Right atrium auricular region (tissue), 2 donors: ENCODE data around the gene PLEKHA7. TPM values are rescaled to one million over a fixed set of nuclear protein-coding genes. Genes with fewer than 3 reads are reported as not detected.

Experiments used
- DNase-seq: peaks from one replicate; pipeline ENCODE4 v3.0.0-alpha.2; 2019; ENCODE audit warnings: low spot score
- H3K27ac ChIP-seq, 2 donors: fragments of 200-600 bp; sonication (generic); 1 replicate in 1 of 2; 2 replicates in 1 of 2; pipeline ENCODE4 v1.5.1; 2016 to 2019
- H3K27me3 ChIP-seq, 2 donors: fragments of 200-600 bp; sonication (generic); one replicate each; pipeline versions ENCODE4 v1.5.1 to v1.6.0; 2017 to 2019
- H3K36me3 ChIP-seq: fragments of 200-600 bp; sonication (generic); one replicate; pipeline ENCODE4 v1.5.1; 2016
- H3K4me1 ChIP-seq, 2 donors: fragments of 200-600 bp; sonication (generic); one replicate each; pipeline versions ENCODE4 v1.5.1 to v1.6.0; 2017 to 2019
- H3K4me3 ChIP-seq, 2 donors: fragments of 200-600 bp; sonication (generic); 1 replicate in 1 of 2; 2 replicates in 1 of 2; pipeline ENCODE4 v1.5.1; 2017 to 2019; ENCODE audit warnings: mild to moderate bottlenecking in 1 of 2, moderate library complexity in 1 of 2
- H3K9me3 ChIP-seq, 2 donors: fragments of 200-600 bp; sonication (generic); one replicate each; pipeline ENCODE4 v1.5.1; 2019
- CTCF ChIP-seq, 2 donors: fragments of 200-600 bp; sonication (generic); IDR thresholded peaks; one replicate each; pipeline ENCODE4 v1.5.1; 2019; ENCODE audit warnings: antibody characterized with exemption in 2 of 2
- total RNA-seq, 2 donors: library from RNA; depleted of rRNA; stranded (reverse); fragments of >200 nt; gene quantifications; one replicate each; pipeline ENCODE4 v1.1.0, GENCODE V29; 2016

PLEKHA7 gene
- total RNA-seq, 2 donors from 2014 or later = 18.8 to 24.6 TPM

GRCh38 chr11:16902182-16902581 lies 112.0 kb downstream of the PLEKHA7 start:
- Histone ChIP-seq H3K4me3 (no peak overlapping the region), H3K27ac (no peak overlapping the region), H3K9me3 (no peaks in the 10 kb centered on the region), H3K4me1 (peaks cover 0 to 34% of the 10 kb centered on the region in 2 donors), H3K27me3 (no peaks in the 10 kb centered on the region), H3K36me3 (no peaks in the 10 kb centered on the region)
- TF ChIP-seq CTCF (IDR thresholded peaks at IDR 0.05) = no peak
- no peak for DNase-seq

- no peaks in the 10 kb centered on the region for H3K36me3 ChIP-seq
- TF ChIP-seq CTCF (IDR thresholded peaks at IDR 0.05) = no peak
- peaks cover 0 to 35% of the 10 kb centered on the region in 2 donors for H3K4me1 ChIP-seq
- no peaks in the 10 kb centered on the region for H3K9me3 ChIP-seq
- no peak overlapping the region for H3K27ac ChIP-seq
- no peak overlapping the region for H3K4me3 ChIP-seq
- no peak for DNase-seq
- no peaks in the 10 kb centered on the region for H3K27me3 ChIP-seq
These were observed 113.7 kb downstream of the PLEKHA7 start for GRCh38 chr11:16900491-16900890.

- H3K4me3 ChIP-seq = no peak overlapping the region
- no peak for TF ChIP-seq CTCF (IDR thresholded peaks at IDR 0.05)
- no peak overlapping the region for H3K27ac ChIP-seq
- no peak for DNase-seq
- peaks cover 0 to 29% of the 10 kb centered on the region in 2 donors for H3K4me1 ChIP-seq
- no peaks in the 10 kb centered on the region for H3K9me3 ChIP-seq
- H3K27me3 ChIP-seq = no peaks in the 10 kb centered on the region
- H3K36me3 ChIP-seq = no peaks in the 10 kb centered on the region
These were observed 114.4 kb downstream of the PLEKHA7 start for GRCh38 chr11:16899708-16900303.

- Histone ChIP-seq H3K27ac (no peak overlapping the region), H3K9me3 (no peaks in the 10 kb centered on the region), H3K36me3 (no peaks in the 10 kb centered on the region), H3K4me3 (no peak overlapping the region), H3K27me3 (no peaks in the 10 kb centered on the region), H3K4me1 (peaks cover 0 to 27% of the 10 kb centered on the region in 2 donors)
- DNase-seq = no peak
- no peak for TF ChIP-seq CTCF (IDR thresholded peaks at IDR 0.05)
These were observed 115.8 kb downstream of the PLEKHA7 start for GRCh38 chr11:16898274-16898985.

GRCh38 chr11:16897470-16898061 lies 116.6 kb downstream of the PLEKHA7 start:
- H3K27ac ChIP-seq = no peak overlapping the region
- H3K4me1 ChIP-seq = peaks cover 0 to 21% of the 10 kb centered on the region in 2 donors
- no peak for DNase-seq

More at GRCh38 chr11:16897470-16898061, 116.6 kb downstream of the PLEKHA7 start:
- no peaks in the 10 kb centered on the region for H3K36me3 ChIP-seq
- H3K27me3 ChIP-seq = no peaks in the 10 kb centered on the region
- TF ChIP-seq CTCF (IDR thresholded peaks at IDR 0.05) = no peak
- no peak overlapping the region for H3K4me3 ChIP-seq
- no peaks in the 10 kb centered on the region for H3K9me3 ChIP-seq
